ENCODE results near the gene DCT. TPM values are rescaled to one million over a fixed set of nuclear protein-coding genes. Genes with fewer than 3 reads are reported as not detected.

DCT gene
- total RNA-seq, 1 donor from 2014 or later = 19.7 TPM

- peaks cover 3% of the 10 kb centered on the region for H3K27me3 Mint-ChIP-seq
- H3K36me3 Mint-ChIP-seq = no peaks in the 10 kb centered on the region
Measured at GRCh38 chr13:94455414-94455813, 24.1 kb downstream of the DCT start.

GRCh38 chr13:94454906-94455305, 24.6 kb downstream of the DCT start:
- H3K27me3 Mint-ChIP-seq = peaks cover 3% of the 10 kb centered on the region
- H3K27ac Mint-ChIP-seq = no peak overlapping the region
- H3K4me3 Mint-ChIP-seq = no peak overlapping the region

More at GRCh38 chr13:94455414-94455813, 24.1 kb downstream of the DCT start:
- H3K9me3 Mint-ChIP-seq = no peaks in the 10 kb centered on the region
- no peaks in the 10 kb centered on the region for H3K4me1 Mint-ChIP-seq (ENCODE audit: unreplicated experiment)
- TF ChIP-seq CTCF (conservative IDR thresholded peaks at IDR 0.05) = no peak
- no peak overlapping the region for H3K27ac Mint-ChIP-seq
- H3K4me3 Mint-ChIP-seq = no peak overlapping the region
- DNase-seq (ENCODE audit: extremely low spot score, unreplicated experiment) = no peak

GRCh38 chr13:94454334-94454733, 25.1 kb downstream of the DCT start:
- no peak for TF ChIP-seq CTCF (conservative IDR thresholded peaks at IDR 0.05)
- no peaks in the 10 kb centered on the region for H3K36me3 Mint-ChIP-seq
- no peak overlapping the region for H3K27ac Mint-ChIP-seq
- DNase-seq (ENCODE audit: extremely low spot score, unreplicated experiment) = no peak
- no peaks in the 10 kb centered on the region for H3K9me3 Mint-ChIP-seq
- peaks cover 3% of the 10 kb centered on the region for H3K27me3 Mint-ChIP-seq
- H3K4me1 Mint-ChIP-seq (ENCODE audit: unreplicated experiment) = no peaks in the 10 kb centered on the region
- H3K4me3 Mint-ChIP-seq = no peak overlapping the region

More at GRCh38 chr13:94454906-94455305, 24.6 kb downstream of the DCT start:
- H3K4me1 Mint-ChIP-seq (ENCODE audit: unreplicated experiment) = no peaks in the 10 kb centered on the region
- H3K36me3 Mint-ChIP-seq = no peaks in the 10 kb centered on the region
- no peak for TF ChIP-seq CTCF (conservative IDR thresholded peaks at IDR 0.05)
- H3K9me3 Mint-ChIP-seq = no peaks in the 10 kb centered on the region
- no peak for DNase-seq (ENCODE audit: extremely low spot score, unreplicated experiment)

GRCh38 chr13:94444826-94445225, 34.7 kb downstream of the DCT start:
- no peak overlapping the region for H3K27ac Mint-ChIP-seq
- no peak overlapping the region for H3K4me3 Mint-ChIP-seq
- TF ChIP-seq CTCF (conservative IDR thresholded peaks at IDR 0.05) = no peak
- no peaks in the 10 kb centered on the region for H3K9me3 Mint-ChIP-seq
- no peak for DNase-seq (ENCODE audit: extremely low spot score, unreplicated experiment)
- H3K4me1 Mint-ChIP-seq (ENCODE audit: unreplicated experiment) = no peaks in the 10 kb centered on the region
- H3K27me3 Mint-ChIP-seq = no peaks in the 10 kb centered on the region
- H3K36me3 Mint-ChIP-seq = no peaks in the 10 kb centered on the region

- DNase-seq (ENCODE audit: extremely low spot score, unreplicated experiment) = no peak
- Mint-ChIP-seq H3K4me3 (no peak overlapping the region), H3K27me3 (peaks cover 8% of the 10 kb centered on the region), H3K9me3 (no peaks in the 10 kb centered on the region), H3K4me1 (ENCODE audit: unreplicated experiment) (peaks cover 5% of the 10 kb centered on the region), H3K27ac (no peak overlapping the region), H3K36me3 (no peaks in the 10 kb centered on the region)
- TF ChIP-seq CTCF (conservative IDR thresholded peaks at IDR 0.05) = peak; percentile 84
Measured at GRCh38 chr13:94435604-94436226, 43.8 kb downstream of the DCT start.

Data from type B pancreatic cell (in vitro differentiated cells).